COLO829 (cell line): ENCODE results near the gene APBB1IP.
"Not testable (repeated sequence)": the region's sequence is repeated elsewhere in the genome, so short reads cannot be mapped to it uniquely, and the experiment has no call there.

Source experiments
- DNase-seq: peaks from one replicate; pipeline ENCODE4 v3.0.0; 2012; ENCODE audit warnings: low spot score

The APBB1IP gene

GRCh38 chr10:26437637-26438461 is at the start of gene APBB1IP:
Gene APBB1IP, plus strand, starts transcription at chr10:26438341. Its CDS starts 53,986 bp downstream, at chr10:26492327.
- no peak for DNase-seq

- DNase-seq, result no peak
These were observed 48.6 kb upstream of the APBB1IP start for GRCh38 chr10:26389533-26389932.

GRCh38 chr10:26391701-26392695 is 46.1 kb upstream of the APBB1IP start:
- DNase-seq, result no peak

- not testable (repeated sequence) for DNase-seq
These were observed 39.8 kb upstream of the APBB1IP start for GRCh38 chr10:26398353-26398752.

- peak; percentile 32 for DNase-seq
These were observed 30.7 kb upstream of the APBB1IP start for GRCh38 chr10:26407406-26407969.

- no peak for DNase-seq
These were observed 29.2 kb upstream of the APBB1IP start for GRCh38 chr10:26408858-26409494.

GRCh38 chr10:26410356-26410755 is 27.8 kb upstream of the APBB1IP start:
- no peak for DNase-seq

- no peak for DNase-seq
These were observed 25.2 kb upstream of the APBB1IP start for GRCh38 chr10:26412932-26413331.

GRCh38 chr10:26413375-26413774 is 24.8 kb upstream of the APBB1IP start:
- DNase-seq, result no peak

- no peak for DNase-seq
These were observed 21.0 kb upstream of the APBB1IP start for GRCh38 chr10:26417136-26417535.

GRCh38 chr10:26422977-26423376 is 15.2 kb upstream of the APBB1IP start:
- DNase-seq, result no peak

- DNase-seq, result no peak
These were observed 14.4 kb upstream of the APBB1IP start for GRCh38 chr10:26423722-26424121.

GRCh38 chr10:26430641-26431163 is 7.4 kb upstream of the APBB1IP start:
- no peak for DNase-seq

- DNase-seq, result no peak
These were observed 5.2 kb upstream of the APBB1IP start for GRCh38 chr10:26432938-26433337.

GRCh38 chr10:26435852-26436251 is 2.3 kb upstream of the APBB1IP start:
- DNase-seq, result no peak

- DNase-seq, result no peak
These were observed 1.3 kb upstream of the APBB1IP start for GRCh38 chr10:26436848-26437247.

- no peak for DNase-seq
These were observed 597 bp downstream of the APBB1IP start for GRCh38 chr10:26438534-26439341.

GRCh38 chr10:26439406-26440087 is 1.4 kb downstream of the APBB1IP start:
- no peak for DNase-seq

GRCh38 chr10:26440088-26440470 is 1.9 kb downstream of the APBB1IP start:
- DNase-seq, result no peak
